ENCODE results near the gene PDIA5. TPM values are rescaled to one million over a fixed set of nuclear protein-coding genes. Genes with fewer than 3 reads are reported as not detected.
"Not testable (repeated sequence)": the region's sequence is repeated elsewhere in the genome, so short reads cannot be mapped to it uniquely, and the experiment has no call there.

PDIA5 gene
- total RNA-seq, 1 experiment from 2014 or later, result 41.5 TPM

DNA sequence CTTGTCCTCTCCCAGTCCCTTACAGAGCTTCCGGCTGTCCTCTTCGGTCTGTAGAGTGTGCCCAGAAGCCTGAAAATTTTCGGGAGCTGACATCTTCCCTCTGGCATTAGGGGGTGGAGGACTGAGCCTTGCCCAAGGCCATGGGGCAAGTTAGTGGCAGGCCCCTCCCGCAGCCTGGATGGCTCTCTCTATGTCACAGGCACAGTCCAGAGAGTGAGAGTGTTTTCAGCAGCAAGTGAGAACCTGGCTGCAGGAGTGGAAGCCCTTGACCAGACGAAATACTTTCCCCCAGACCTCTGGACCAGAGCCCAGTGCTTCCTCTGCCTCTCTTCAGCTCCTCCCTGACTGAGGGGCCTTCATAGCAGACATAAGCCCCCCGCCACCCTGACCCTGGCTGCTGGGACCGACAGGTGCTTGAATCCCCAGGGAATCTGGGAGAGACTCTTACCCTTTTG lies 84.5 kb downstream of the PDIA5 start:
- DNase-seq (ENCODE audit: low spot score), result no peak
- no peaks in the 10 kb centered on the region for H3K9me3 Mint-ChIP-seq
- no peak overlapping the region for H3K4me3 Mint-ChIP-seq
- H3K27me3 Mint-ChIP-seq (ENCODE audit: low read depth), result no peaks in the 10 kb centered on the region
- no peaks in the 10 kb centered on the region for H3K4me1 Mint-ChIP-seq
- peaks cover 35% of the 10 kb centered on the region for H3K36me3 Mint-ChIP-seq
- TF ChIP-seq SMAD3 (CRISPR knock-in tag; IDR thresholded peaks at IDR 0.05; ENCODE audit: borderline replicate concordance) (no peak), CREB1 (CRISPR knock-in tag; IDR thresholded peaks at IDR 0.05) (no peak), ZNF219 (CRISPR knock-in tag; IDR thresholded peaks at IDR 0.05; ENCODE audit: borderline replicate concordance) (no peak), TEAD1 (CRISPR knock-in tag; IDR thresholded peaks at IDR 0.05) (no peak), ZNF121 (CRISPR knock-in tag; IDR thresholded peaks at IDR 0.05) (no peak)
- TF ChIP-seq, protein P1, sequence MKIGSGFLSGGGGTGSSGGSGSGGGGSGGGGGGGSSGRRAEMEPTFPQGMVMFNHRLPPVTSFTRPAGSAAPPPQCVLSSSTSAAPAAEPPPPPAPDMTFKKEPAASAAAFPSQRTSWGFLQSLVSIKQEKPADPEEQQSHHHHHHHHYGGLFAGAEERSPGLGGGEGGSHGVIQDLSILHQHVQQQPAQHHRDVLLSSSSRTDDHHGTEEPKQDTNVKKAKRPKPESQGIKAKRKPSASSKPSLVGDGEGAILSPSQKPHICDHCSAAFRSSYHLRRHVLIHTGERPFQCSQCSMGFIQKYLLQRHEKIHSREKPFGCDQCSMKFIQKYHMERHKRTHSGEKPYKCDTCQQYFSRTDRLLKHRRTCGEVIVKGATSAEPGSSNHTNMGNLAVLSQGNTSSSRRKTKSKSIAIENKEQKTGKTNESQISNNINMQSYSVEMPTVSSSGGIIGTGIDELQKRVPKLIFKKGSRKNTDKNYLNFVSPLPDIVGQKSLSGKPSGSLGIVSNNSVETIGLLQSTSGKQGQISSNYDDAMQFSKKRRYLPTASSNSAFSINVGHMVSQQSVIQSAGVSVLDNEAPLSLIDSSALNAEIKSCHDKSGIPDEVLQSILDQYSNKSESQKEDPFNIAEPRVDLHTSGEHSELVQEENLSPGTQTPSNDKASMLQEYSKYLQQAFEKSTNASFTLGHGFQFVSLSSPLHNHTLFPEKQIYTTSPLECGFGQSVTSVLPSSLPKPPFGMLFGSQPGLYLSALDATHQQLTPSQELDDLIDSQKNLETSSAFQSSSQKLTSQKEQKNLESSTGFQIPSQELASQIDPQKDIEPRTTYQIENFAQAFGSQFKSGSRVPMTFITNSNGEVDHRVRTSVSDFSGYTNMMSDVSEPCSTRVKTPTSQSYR (CRISPR knock-in tag; IDR thresholded peaks at IDR 0.05), result no peak
- TF ChIP-seq, protein P2, sequence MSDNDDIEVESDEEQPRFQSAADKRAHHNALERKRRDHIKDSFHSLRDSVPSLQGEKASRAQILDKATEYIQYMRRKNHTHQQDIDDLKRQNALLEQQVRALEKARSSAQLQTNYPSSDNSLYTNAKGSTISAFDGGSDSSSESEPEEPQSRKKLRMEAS (CRISPR knock-in tag; IDR thresholded peaks at IDR 0.05), result no peak
- ChIA-PET CTCF (no interaction called here), POLR2A (interaction anchor here (0.6 kb wide), 1 partner anchor 661 kb away, joined by 3 read pairs; no protein-coding TSS in a partner anchor)
- no peak overlapping the region for H3K27ac Mint-ChIP-seq
- ATAC-seq, result no peak

DNA sequence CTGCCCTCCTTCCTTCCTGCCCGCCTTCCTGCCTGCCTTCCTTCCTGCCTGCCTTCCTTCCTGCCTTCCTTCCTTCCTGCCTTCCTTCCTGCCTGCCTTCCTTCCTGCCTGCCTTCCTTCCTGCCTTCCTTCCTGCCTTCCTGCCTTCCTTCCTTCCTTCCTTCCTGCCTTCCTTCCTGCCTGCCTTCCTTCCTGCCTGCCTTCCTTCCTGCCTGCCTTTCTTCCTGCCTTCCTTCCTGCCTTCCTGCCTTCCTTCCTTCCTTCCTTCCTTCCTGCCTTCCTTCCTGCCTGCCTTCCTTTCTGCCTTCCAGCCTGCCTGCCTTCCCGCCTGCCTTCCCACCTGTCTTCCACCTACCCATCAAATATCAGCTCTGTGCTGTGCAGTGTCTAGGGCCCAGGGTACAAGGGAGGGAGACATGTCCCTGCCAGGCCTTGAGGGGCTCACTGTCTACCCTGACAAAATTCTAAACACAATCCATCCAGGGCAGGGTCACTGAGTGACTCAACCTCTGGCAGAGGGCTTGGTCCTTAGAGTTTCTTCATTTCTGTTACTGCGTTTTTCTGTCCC lies 85.1 kb downstream of the PDIA5 start:
- H3K4me3 Mint-ChIP-seq; H3K27me3 Mint-ChIP-seq (ENCODE audit: low read depth): not testable (repeated sequence)

DNA sequence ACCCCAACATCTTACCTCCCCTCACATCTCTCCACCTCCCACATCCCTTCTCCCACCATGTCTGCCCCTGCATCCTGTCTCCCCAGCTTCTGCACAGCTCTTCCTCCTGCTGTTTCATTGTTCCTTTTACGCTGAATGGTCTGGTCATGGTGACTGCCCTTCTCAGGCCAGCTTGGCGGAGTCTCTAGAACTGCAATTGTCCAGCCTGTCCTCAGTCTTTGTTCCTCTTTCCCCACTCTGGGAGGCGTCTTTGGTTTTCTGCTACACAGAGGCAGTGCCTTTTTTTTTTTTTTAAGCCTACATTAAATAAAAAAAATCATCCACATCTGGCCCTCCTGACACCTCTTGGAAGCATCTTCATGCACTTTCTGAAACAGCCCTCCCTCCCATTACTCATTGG lies 85.9 kb downstream of the PDIA5 start:
- H3K27me3 Mint-ChIP-seq (ENCODE audit: low read depth), result no peaks in the 10 kb centered on the region
- TF ChIP-seq, protein P3, sequence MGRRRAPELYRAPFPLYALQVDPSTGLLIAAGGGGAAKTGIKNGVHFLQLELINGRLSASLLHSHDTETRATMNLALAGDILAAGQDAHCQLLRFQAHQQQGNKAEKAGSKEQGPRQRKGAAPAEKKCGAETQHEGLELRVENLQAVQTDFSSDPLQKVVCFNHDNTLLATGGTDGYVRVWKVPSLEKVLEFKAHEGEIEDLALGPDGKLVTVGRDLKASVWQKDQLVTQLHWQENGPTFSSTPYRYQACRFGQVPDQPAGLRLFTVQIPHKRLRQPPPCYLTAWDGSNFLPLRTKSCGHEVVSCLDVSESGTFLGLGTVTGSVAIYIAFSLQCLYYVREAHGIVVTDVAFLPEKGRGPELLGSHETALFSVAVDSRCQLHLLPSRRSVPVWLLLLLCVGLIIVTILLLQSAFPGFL (CRISPR knock-in tag; IDR thresholded peaks at IDR 0.05; ENCODE audit: borderline replicate concordance), result no peak
- no peak for TF ChIP-seq RELA (CRISPR knock-in tag; IDR thresholded peaks at IDR 0.05; ENCODE audit: borderline replicate concordance)
- TF ChIP-seq IRF2 (CRISPR knock-in tag; IDR thresholded peaks at IDR 0.05; ENCODE audit: borderline replicate concordance, low read depth), result no peak
- TF ChIP-seq CBFB (CRISPR knock-in tag; IDR thresholded peaks at IDR 0.05; ENCODE audit: low read depth), result no peak
- H3K9me3 Mint-ChIP-seq, result no peaks in the 10 kb centered on the region
- DNase-seq (ENCODE audit: low spot score) (no peak), ATAC-seq (no peak)
- POLR2A ChIA-PET, result no interaction called here
- peaks cover 27% of the 10 kb centered on the region for H3K36me3 Mint-ChIP-seq
- no peak overlapping the region for H3K4me3 Mint-ChIP-seq
- H3K27ac Mint-ChIP-seq, result peak overlapping the region; percentile 82; the same call in 1 of the 2 replicates
- CTCF ChIA-PET, result interaction anchor here (0.7 kb wide), 1 partner anchor 28 kb away, joined by 3 read pairs; no protein-coding TSS in a partner anchor
- H3K4me1 Mint-ChIP-seq, result no peaks in the 10 kb centered on the region

More for the DNA sequence above, 85.1 kb downstream of the PDIA5 start:
- DNase-seq (ENCODE audit: low spot score); H3K4me1 Mint-ChIP-seq; H3K9me3 Mint-ChIP-seq; ATAC-seq; CTCF ChIA-PET: not testable (repeated sequence)
- Mint-ChIP-seq H3K27ac (peak overlapping the region; percentile 57; the same call in 1 of the 2 replicates), H3K36me3 (peaks cover 33% of the 10 kb centered on the region)
- POLR2A ChIA-PET, result interaction anchor here (0.6 kb wide), 1 partner anchor 662 kb away, joined by 3 read pairs; no protein-coding TSS in a partner anchor

DNA sequence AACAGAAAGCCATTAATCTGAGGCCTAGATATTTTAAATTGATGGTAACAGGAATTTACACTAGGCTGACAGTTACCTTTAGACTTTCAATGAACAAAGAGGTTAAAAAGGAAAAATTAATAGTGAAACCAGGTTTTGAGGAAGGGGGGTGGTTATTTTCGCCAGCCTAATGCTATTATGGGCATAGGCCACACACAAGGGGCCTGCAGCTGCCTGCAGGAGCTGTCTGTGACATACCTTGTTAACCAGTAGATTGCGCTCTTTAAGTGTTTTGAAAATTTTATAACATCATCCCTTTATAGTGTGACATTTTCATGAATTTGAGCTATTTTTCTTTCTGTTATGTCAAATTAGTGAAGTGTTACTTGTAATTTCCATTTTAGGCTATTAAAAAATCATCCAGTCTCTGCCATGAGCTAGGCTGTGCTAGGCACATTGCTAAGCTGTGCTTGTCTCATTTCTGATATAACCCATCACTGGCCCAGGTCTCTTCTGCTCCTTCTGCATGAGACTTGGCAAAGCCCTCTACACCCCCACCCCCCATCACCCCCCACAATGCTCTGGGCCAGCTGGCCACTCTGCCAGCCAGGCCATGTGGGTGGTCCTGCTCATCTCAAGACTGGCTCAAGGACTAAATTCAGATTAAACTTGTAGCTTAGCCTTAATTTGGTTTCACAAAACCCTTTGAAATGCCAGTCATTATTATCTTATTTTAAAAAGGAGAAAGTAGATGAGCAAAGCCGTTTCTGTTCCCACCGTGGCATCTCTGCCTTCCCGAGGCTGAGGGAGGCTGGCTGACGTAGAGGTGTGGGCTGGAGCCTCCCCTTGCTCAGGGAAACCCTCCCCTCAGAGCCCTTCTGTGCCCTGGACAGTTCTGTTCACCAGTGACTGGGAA lies 86.5 kb downstream of the PDIA5 start:
- H3K4me3 Mint-ChIP-seq, result no peak overlapping the region
- CTCF ChIA-PET, result interaction anchor here (0.7 kb wide), 1 partner anchor 27 kb away, joined by 3 read pairs; no protein-coding TSS in a partner anchor
- DNase-seq (ENCODE audit: low spot score) (no peak), ATAC-seq (no peak)
- POLR2A ChIA-PET, result no interaction called here
- H3K9me3 Mint-ChIP-seq, result no peaks in the 10 kb centered on the region
- no peaks in the 10 kb centered on the region for H3K4me1 Mint-ChIP-seq
- peaks cover 23% of the 10 kb centered on the region for H3K36me3 Mint-ChIP-seq
- H3K27me3 Mint-ChIP-seq (ENCODE audit: low read depth), result no peaks in the 10 kb centered on the region
- H3K27ac Mint-ChIP-seq, result no peak overlapping the region
- TF ChIP-seq NFE2L1 (CRISPR knock-in tag; IDR thresholded peaks at IDR 0.05), result no peak
- TF ChIP-seq, protein P4, sequence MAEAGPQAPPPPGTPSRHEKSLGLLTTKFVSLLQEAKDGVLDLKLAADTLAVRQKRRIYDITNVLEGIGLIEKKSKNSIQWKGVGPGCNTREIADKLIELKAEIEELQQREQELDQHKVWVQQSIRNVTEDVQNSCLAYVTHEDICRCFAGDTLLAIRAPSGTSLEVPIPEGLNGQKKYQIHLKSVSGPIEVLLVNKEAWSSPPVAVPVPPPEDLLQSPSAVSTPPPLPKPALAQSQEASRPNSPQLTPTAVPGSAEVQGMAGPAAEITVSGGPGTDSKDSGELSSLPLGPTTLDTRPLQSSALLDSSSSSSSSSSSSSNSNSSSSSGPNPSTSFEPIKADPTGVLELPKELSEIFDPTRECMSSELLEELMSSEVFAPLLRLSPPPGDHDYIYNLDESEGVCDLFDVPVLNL (CRISPR knock-in tag; IDR thresholded peaks at IDR 0.05; ENCODE audit: borderline replicate concordance, low read depth), result no peak
- TF ChIP-seq CREM (CRISPR knock-in tag; IDR thresholded peaks at IDR 0.05), result no peak
- TF ChIP-seq, protein P1 (CRISPR knock-in tag; IDR thresholded peaks at IDR 0.05), result no peak
- TF ChIP-seq, protein P5, sequence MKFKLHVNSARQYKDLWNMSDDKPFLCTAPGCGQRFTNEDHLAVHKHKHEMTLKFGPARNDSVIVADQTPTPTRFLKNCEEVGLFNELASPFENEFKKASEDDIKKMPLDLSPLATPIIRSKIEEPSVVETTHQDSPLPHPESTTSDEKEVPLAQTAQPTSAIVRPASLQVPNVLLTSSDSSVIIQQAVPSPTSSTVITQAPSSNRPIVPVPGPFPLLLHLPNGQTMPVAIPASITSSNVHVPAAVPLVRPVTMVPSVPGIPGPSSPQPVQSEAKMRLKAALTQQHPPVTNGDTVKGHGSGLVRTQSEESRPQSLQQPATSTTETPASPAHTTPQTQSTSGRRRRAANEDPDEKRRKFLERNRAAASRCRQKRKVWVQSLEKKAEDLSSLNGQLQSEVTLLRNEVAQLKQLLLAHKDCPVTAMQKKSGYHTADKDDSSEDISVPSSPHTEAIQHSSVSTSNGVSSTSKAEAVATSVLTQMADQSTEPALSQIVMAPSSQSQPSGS (CRISPR knock-in tag; IDR thresholded peaks at IDR 0.05; ENCODE audit: borderline replicate concordance, low read depth), result no peak
- no peak for TF ChIP-seq OVOL2 (CRISPR knock-in tag; IDR thresholded peaks at IDR 0.05; ENCODE audit: borderline replicate concordance)

All from WTC11 (cell line).